IMR-90 (cell line): ENCODE results near the gene SVIL. TPM values are rescaled to one million over a fixed set of nuclear protein-coding genes. Genes with fewer than 3 reads are reported as not detected.

ENCODE experiments used
- ATAC-seq: fragments of 200-7000 bp; cut with Tn5 transposase; 2 replicates; pipeline ENCODE4 v1.9.1; 2020; ENCODE audit warnings: low read depth, mild to moderate bottlenecking, moderate library complexity
- BruUV-seq: library from RNA; stranded (reverse); fragments of 400-500 nt; replicated peaks from 2 replicates; lab custom pipeline; 2021; lab: Mats Ljungman, UMichigan
- CTCF ChIA-PET: fragments of 300-600 bp; formaldehyde crosslinking; extraction: SDS; loops from one replicate; lab custom pipeline; 2021; ENCODE audit warnings: antibody characterized with exemption; lab: Yijun Ruan, JAX
- POLR2A ChIA-PET: fragments of 300-600 bp; sonication (Branson Sonifier 250); formaldehyde crosslinking; loops from one replicate; lab custom pipeline; 2022; ENCODE audit warnings: antibody characterized with exemption; ENCODE audit not compliant: unreplicated experiment; lab: Charles Lee
- DNase-seq: peaks from one replicate; pipeline ENCODE4 v3.0.0; 2013
- H2AFZ ChIP-seq: replicated peaks from 2 replicates; pipeline ENCODE3; 2013; ENCODE audit warnings: low read length, mild to moderate bottlenecking; ENCODE audit not compliant: poor library complexity
- H2AK5ac ChIP-seq: 2 replicates; pipeline ENCODE4 v1.6.1; 2013; ENCODE audit warnings: low read depth, low read length, inconsistent platforms
- H2AK9ac ChIP-seq: replicated peaks from 2 replicates; pipeline ENCODE3; 2013; ENCODE audit warnings: mild to moderate bottlenecking, low read depth, low read length, moderate library complexity; ENCODE audit not compliant: poor library complexity
- H2BK120ac ChIP-seq: 2 replicates; pipeline ENCODE4 v1.6.1; 2013; ENCODE audit warnings: low read depth, low read length, inconsistent platforms
- H2BK15ac ChIP-seq: 3 replicates; pipeline ENCODE4 v1.6.1; 2013; ENCODE audit warnings: low read depth, low read length, inconsistent platforms
- H2BK20ac ChIP-seq: 2 replicates; pipeline ENCODE4 v1.6.1; 2013; ENCODE audit warnings: low read depth, mild to moderate bottlenecking, inconsistent platforms, low read length, moderate library complexity
- H2BK5ac ChIP-seq: 2 replicates; pipeline ENCODE4 v1.6.1; 2013; ENCODE audit warnings: mild to moderate bottlenecking, low read depth, low read length, inconsistent platforms; ENCODE audit not compliant: poor library complexity, severe bottlenecking
- H3K14ac ChIP-seq: replicated peaks from 2 replicates; pipeline ENCODE4 v1.6.1; 2013; ENCODE audit warnings: low read depth, low read length, inconsistent platforms
- H3K18ac ChIP-seq: 2 replicates; pipeline ENCODE4 v1.6.1; 2013; ENCODE audit warnings: low read depth, low read length, control low read depth
- H3K23ac ChIP-seq: 2 replicates; pipeline ENCODE4 v1.6.1; 2013; ENCODE audit warnings: low read depth, low read length, inconsistent platforms
- H3K27ac ChIP-seq: 2 replicates; pipeline ENCODE4 v1.5.1; 2013; ENCODE audit warnings: mild to moderate bottlenecking, control low read depth, low read length; ENCODE audit not compliant: insufficient read depth
- H3K27me3 ChIP-seq: 2 replicates; pipeline ENCODE4 v1.6.1; 2013; ENCODE audit warnings: low read length; ENCODE audit not compliant: control insufficient read depth, insufficient read depth
- H3K36me3 ChIP-seq: 2 replicates; pipeline ENCODE4 v1.6.1; 2013; ENCODE audit warnings: low read length, mixed read lengths; ENCODE audit not compliant: control insufficient read depth, insufficient read depth
- H3K4ac ChIP-seq: 2 replicates; pipeline ENCODE4 v1.6.1; 2013; ENCODE audit warnings: low read depth, low read length, inconsistent platforms
- H3K4me1 ChIP-seq: 2 replicates; pipeline ENCODE4 v1.6.1; 2013; ENCODE audit warnings: low read length, mixed read lengths; ENCODE audit not compliant: control insufficient read depth, insufficient read depth
- H3K4me2 ChIP-seq: 2 replicates; pipeline ENCODE4 v1.6.1; 2013; ENCODE audit warnings: low read depth, mild to moderate bottlenecking, control low read depth, low read length, moderate library complexity
- H3K4me3 ChIP-seq: 2 replicates; pipeline ENCODE4 v1.5.1; 2013; ENCODE audit warnings: low read depth, mild to moderate bottlenecking, control low read depth, low read length, moderate library complexity; ENCODE audit not compliant: insufficient read depth
- H3K56ac ChIP-seq: 2 replicates; pipeline ENCODE4 v1.6.1; 2013; ENCODE audit warnings: low read length, inconsistent platforms; ENCODE audit not compliant: insufficient read depth; ENCODE audit errors: extremely low read depth
- H3K79me1 ChIP-seq, 2 experiments: 2 replicates each; pipeline ENCODE4 v1.6.1; 2013; ENCODE audit warnings: low read length in 2 of 2, inconsistent platforms in 1 of 2, low read depth in 1 of 2
- H3K9ac ChIP-seq: 2 replicates; pipeline ENCODE4 v1.6.1; 2013; ENCODE audit warnings: low read depth, low read length, control low read depth
- H3K9me1 ChIP-seq: 2 replicates; pipeline ENCODE4 v1.6.1; 2013; ENCODE audit warnings: low read length, inconsistent platforms; ENCODE audit not compliant: insufficient read depth
- H3K9me3 ChIP-seq: 2 replicates; pipeline ENCODE4 v1.6.1; 2013; ENCODE audit warnings: low read length; ENCODE audit not compliant: control insufficient read depth, insufficient read depth
- H4K20me1 ChIP-seq: 2 replicates; pipeline ENCODE4 v1.6.1; 2013; ENCODE audit warnings: low read length, inconsistent platforms; ENCODE audit not compliant: insufficient read depth
- H4K5ac ChIP-seq: 2 replicates; pipeline ENCODE4 v1.6.1; 2013; ENCODE audit warnings: mild to moderate bottlenecking, low read depth, low read length, control low read depth
- H4K8ac ChIP-seq, 2 experiments: 2 replicates each; pipeline ENCODE4 v1.6.1; 2013; ENCODE audit warnings: low read depth in 2 of 2, low read length in 2 of 2, control low read depth in 1 of 2, inconsistent platforms in 1 of 2
- H4K91ac ChIP-seq: 2 replicates; pipeline ENCODE4 v1.6.1; 2013; ENCODE audit warnings: low read depth, low read length, inconsistent platforms; ENCODE audit not compliant: insufficient read depth
- BHLHE40 ChIP-seq: fragments of 150-350 bp; IDR thresholded peaks from 2 replicates; pipeline ENCODE4 v1.6.1; 2016; ENCODE audit warnings: mild to moderate bottlenecking, low read depth, low read length
- SMC3 ChIP-seq: fragments of 150-350 bp; IDR thresholded peaks from 2 replicates; pipeline ENCODE4 v1.6.1; 2016; ENCODE audit warnings: low read depth, mild to moderate bottlenecking, antibody characterized with exemption, low read length, moderate library complexity
- WGBS, 2 experiments: methylation state at CpG; one replicate each; pipeline versions ENCODE4 v1.1.5 to v1.1.7; 2013; ENCODE audit warnings: missing lambda C conversion rate in 2 of 2; ENCODE audit not compliant: insufficient read length in 1 of 2; ENCODE audit errors: extremely low coverage in 2 of 2; 5-methylcytosine and 5-hydroxymethylcytosine counted together
- dilution Hi-C: fragments of 300-500 bp; cut with HindIII; formaldehyde crosslinking; loops from one replicate; pipeline ENCODE4 v1.14.3; 2018; ENCODE audit warnings: low sequenced_read_pairs; ENCODE audit not compliant: unreplicated experiment
- in situ Hi-C: fragments of 300-500 bp; cut with MboI; formaldehyde crosslinking; loops from 3 replicates; pipeline ENCODE4 v1.14.3; 2019; ENCODE audit warnings: low sequenced_read_pairs, inconsistent platforms, mixed read lengths
- intact Hi-C: fragments of 100-400 bp; cut with micrococcal nuclease; formaldehyde crosslinking; loops from 2 replicates; pipeline ENCODE4 v1.10.0; 2022
- polyA plus RNA-seq, 3 experiments: library from polyadenylated mRNA; depleted of rRNA; stranded (reverse); fragments of >200 nt; gene quantifications; 2 replicates each; pipeline ENCODE4 v1.2.3, GENCODE V29; 2012; ENCODE audit warnings: low replicate concordance in 1 of 3
- total RNA-seq: library from RNA; depleted of rRNA; stranded (reverse); fragments of >200 nt; gene quantifications from 2 replicates; pipeline ENCODE4 v1.2.3, GENCODE V29; 2012

Gene SVIL
- total and polyA plus RNA-seq, 2 of the 4 experiments (the other 2 are of a cell fraction): 11.5 to 11.6 TPM

GRCh38 chr10:29448125-29448524, 186.6 kb downstream of the SVIL start:
- Histone ChIP-seq H4K8ac (no peak overlapping the region), H3K9me3 (no peaks in the 10 kb centered on the region), H2AK5ac (no peak overlapping the region), H3K4me1 (peaks cover 7% of the 10 kb centered on the region), H3K18ac (no peak overlapping the region), H2BK20ac (no peak overlapping the region), H3K4me3 (no peak overlapping the region), H4K91ac (no peak overlapping the region), H3K4ac (no peak overlapping the region), H4K20me1 (peaks cover 19% of the 10 kb centered on the region), H3K9ac (no peak overlapping the region), H3K56ac (no peak overlapping the region), H3K79me1 (peaks cover 18 to 66% of the 10 kb centered on the region in 2 experiments), H2BK15ac (no peak overlapping the region), H2BK120ac (no peak overlapping the region), H3K23ac (no peak overlapping the region), H4K5ac (no peak overlapping the region), H3K9me1 (0 out of 2 replicates have a peak, but pooled peaks cover under 1% of the 10 kb centered on the region), H2AK9ac (no peak overlapping the region), H2BK5ac (no peak overlapping the region), H3K14ac (no peak overlapping the region), H3K27ac (no peak overlapping the region), H2AFZ (no peak overlapping the region), H3K4me2 (no peak overlapping the region), H3K27me3 (no peaks in the 10 kb centered on the region), H3K36me3 (peaks cover 4% of the 10 kb centered on the region)
- CTCF ChIA-PET: interaction anchor here (0.6 kb wide), 1 partner anchor 17 kb away, joined by 3 read pairs; no protein-coding TSS in a partner anchor
- DNase-seq (no peak), ATAC-seq (no peak)
- dilution Hi-C loops (no loop called here), in situ Hi-C loops (no loop called here), intact Hi-C loops (loop anchor here (2.0 kb wide), 2 partner anchors 55 to 819 kb away; no protein-coding TSS in a partner anchor)
- POLR2A ChIA-PET: no interaction called here
- no peak for TF ChIP-seq BHLHE40
- no peak for TF ChIP-seq SMC3
- WGBS, 2 experiments: 90% methylated on average over 3 of the region's 7 CpGs; no CpG with 5 or more reads in 1 of the 2 experiments
- BruUV-seq: no TSS peak
